Measurements from ENCODE around the gene DNASE2B. TPM values are rescaled to one million over a fixed set of nuclear protein-coding genes. Genes with fewer than 3 reads are reported as not detected.

The DNASE2B gene
- polyA plus RNA-seq, 1 donor (not counting 4 experiments of a cell fraction or from before 2014, with no cell fraction given) = not detected

DNA sequence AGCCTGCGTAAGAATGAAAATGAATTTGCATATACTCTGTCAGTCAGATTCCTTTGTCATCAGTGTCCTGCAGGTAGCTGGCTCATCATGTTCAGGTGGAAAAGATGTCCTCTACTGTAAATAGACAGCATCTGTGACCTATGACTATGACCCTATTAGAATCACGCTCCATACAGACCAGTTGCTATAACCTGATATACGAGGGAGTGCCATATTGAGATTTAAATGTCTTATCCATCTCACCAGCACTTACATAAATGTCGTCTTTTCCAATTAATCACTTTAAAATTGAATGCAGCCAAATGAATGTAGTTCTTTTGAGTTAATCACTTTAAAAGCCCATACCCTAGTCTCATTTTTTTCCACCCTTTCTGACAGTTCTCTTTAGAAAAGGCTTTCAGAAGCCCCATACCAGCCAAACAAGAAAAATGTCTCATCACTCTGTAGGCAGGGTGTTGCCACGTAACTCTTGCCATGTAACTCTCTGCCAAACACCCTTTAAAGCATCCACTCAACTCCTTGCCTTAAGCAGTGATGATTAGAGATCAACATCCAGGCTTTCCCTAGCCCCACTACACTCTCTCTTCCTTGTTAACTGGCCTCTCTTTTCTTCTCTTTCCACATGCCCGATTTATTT lies 26.3 kb downstream of the DNASE2B start:
- TF ChIP-seq, protein P1, sequence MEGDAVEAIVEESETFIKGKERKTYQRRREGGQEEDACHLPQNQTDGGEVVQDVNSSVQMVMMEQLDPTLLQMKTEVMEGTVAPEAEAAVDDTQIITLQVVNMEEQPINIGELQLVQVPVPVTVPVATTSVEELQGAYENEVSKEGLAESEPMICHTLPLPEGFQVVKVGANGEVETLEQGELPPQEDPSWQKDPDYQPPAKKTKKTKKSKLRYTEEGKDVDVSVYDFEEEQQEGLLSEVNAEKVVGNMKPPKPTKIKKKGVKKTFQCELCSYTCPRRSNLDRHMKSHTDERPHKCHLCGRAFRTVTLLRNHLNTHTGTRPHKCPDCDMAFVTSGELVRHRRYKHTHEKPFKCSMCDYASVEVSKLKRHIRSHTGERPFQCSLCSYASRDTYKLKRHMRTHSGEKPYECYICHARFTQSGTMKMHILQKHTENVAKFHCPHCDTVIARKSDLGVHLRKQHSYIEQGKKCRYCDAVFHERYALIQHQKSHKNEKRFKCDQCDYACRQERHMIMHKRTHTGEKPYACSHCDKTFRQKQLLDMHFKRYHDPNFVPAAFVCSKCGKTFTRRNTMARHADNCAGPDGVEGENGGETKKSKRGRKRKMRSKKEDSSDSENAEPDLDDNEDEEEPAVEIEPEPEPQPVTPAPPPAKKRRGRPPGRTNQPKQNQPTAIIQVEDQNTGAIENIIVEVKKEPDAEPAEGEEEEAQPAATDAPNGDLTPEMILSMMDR (optimal IDR thresholded peaks at IDR 0.05 in 1 of 3, IDR thresholded peaks at IDR 0.05 in 1 of 3, conservative IDR thresholded peaks at IDR 0.05 in 1 of 3; ENCODE audit: extremely low read depth in 1 of 3, insufficient read depth in 2 of 3, low read length in 3 of 3) = no peak
- no peak for TF ChIP-seq EZH2 (IDR thresholded peaks at IDR 0.05; ENCODE audit: low read length)
- Histone ChIP-seq H3K4me3 (ENCODE audit: control insufficient read depth in 2 of 3, extremely low read depth in 1 of 3, insufficient read depth in 2 of 3, low read depth in 1 of 3, low read length in 3 of 3) (no peak overlapping the region), H2AFZ (ENCODE audit: control insufficient read depth, low read length) (no peak overlapping the region), H3K4me2 (ENCODE audit: control insufficient read depth, extremely low read depth, insufficient read depth, low read depth, low read length) (no peak overlapping the region), H3K36me3 (ENCODE audit: control insufficient read depth in 2 of 2, extremely low read depth in 1 of 2, insufficient read depth in 2 of 2, low read length in 2 of 2) (no peaks in the 10 kb centered on the region), H3K27me3 (ENCODE audit: control insufficient read depth, extremely low read depth, insufficient read depth, low read length) (no peaks in the 10 kb centered on the region), H3K4me1 (ENCODE audit: control insufficient read depth, extremely low read depth, insufficient read depth, low read length) (peaks cover 10% of the 10 kb centered on the region), H3K27ac (ENCODE audit: control insufficient read depth, insufficient read depth, low read length) (no peak overlapping the region), H3K9me1 (ENCODE audit: control insufficient read depth, extremely low read depth, insufficient read depth, low read length) (no peaks in the 10 kb centered on the region), H3K9ac (ENCODE audit: control insufficient read depth, extremely low read depth, insufficient read depth, low read length) (no peak overlapping the region), H4K20me1 (ENCODE audit: control insufficient read depth, extremely low read depth, insufficient read depth, low read length) (no peaks in the 10 kb centered on the region), H3K9me3 (ENCODE audit: control insufficient read depth, low read depth, low read length) (no peaks in the 10 kb centered on the region), H3K79me2 (ENCODE audit: control insufficient read depth, insufficient read depth, low read length) (no peaks in the 10 kb centered on the region)
- dilution Hi-C loops (cut with MboI; ENCODE audit: extremely low pct_ligation_motif_present, low sequenced_read_pairs) = no loop called here
- DNase-seq (ENCODE audit: low read depth, low spot score) (no peak), FAIRE-seq (no peak)

DNA sequence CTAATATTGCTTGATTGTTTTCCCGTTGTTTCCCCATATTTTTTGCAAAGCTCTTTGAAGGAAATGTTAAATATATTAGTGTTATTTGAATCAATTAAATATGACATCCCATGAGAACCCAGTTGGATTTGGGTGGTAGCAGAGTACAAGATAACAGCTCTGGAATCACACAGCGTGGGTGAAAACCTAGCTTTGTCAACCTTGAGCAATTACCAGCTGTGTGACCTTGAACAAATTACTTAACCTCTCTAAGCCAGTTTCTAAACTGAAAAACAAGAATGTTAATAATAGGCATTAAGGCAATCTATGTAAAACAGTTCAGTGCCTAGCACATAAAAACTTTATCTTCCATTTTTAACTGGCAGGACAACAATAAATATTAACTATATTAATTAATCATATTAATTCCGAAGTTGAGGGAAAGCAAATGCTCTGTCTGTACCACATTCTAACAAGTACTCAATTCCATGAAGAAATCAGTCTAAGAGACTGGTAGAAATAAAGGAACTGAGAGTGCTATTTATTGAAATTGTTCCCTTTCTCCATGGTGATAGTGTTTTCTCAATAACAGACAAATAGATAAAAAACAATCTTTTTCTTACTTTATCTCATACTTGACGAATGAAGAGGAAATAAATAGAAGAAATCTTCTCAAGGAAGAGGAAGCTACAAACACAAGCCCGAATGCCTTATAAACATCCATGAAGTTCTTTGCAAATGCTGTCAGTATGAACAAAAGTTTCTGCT lies 27.0 kb downstream of the DNASE2B start:
- no peaks in the 10 kb centered on the region for H3K9me3 ChIP-seq (ENCODE audit: control insufficient read depth, low read depth, low read length)
- no peaks in the 10 kb centered on the region for H3K79me2 ChIP-seq (ENCODE audit: control insufficient read depth, insufficient read depth, low read length)
- H4K20me1 ChIP-seq (ENCODE audit: control insufficient read depth, extremely low read depth, insufficient read depth, low read length) = no peaks in the 10 kb centered on the region
- no peaks in the 10 kb centered on the region for H3K36me3 ChIP-seq (ENCODE audit: control insufficient read depth in 2 of 2, extremely low read depth in 1 of 2, insufficient read depth in 2 of 2, low read length in 2 of 2)
- H3K27ac ChIP-seq (ENCODE audit: control insufficient read depth, insufficient read depth, low read length) = no peak overlapping the region
- H2AFZ ChIP-seq (ENCODE audit: control insufficient read depth, low read length) = no peak overlapping the region
- H3K4me2 ChIP-seq (ENCODE audit: control insufficient read depth, extremely low read depth, insufficient read depth, low read depth, low read length) = no peak overlapping the region
- no peaks in the 10 kb centered on the region for H3K27me3 ChIP-seq (ENCODE audit: control insufficient read depth, extremely low read depth, insufficient read depth, low read length)
- H3K4me3 ChIP-seq (ENCODE audit: control insufficient read depth in 2 of 3, extremely low read depth in 1 of 3, insufficient read depth in 2 of 3, low read depth in 1 of 3, low read length in 3 of 3) = no peak overlapping the region
- no peak for TF ChIP-seq EZH2 (IDR thresholded peaks at IDR 0.05; ENCODE audit: low read length)
- TF ChIP-seq, protein P1 (optimal IDR thresholded peaks at IDR 0.05 in 1 of 3, IDR thresholded peaks at IDR 0.05 in 1 of 3, conservative IDR thresholded peaks at IDR 0.05 in 1 of 3; ENCODE audit: extremely low read depth in 1 of 3, insufficient read depth in 2 of 3, low read length in 3 of 3) = no peak
- no peak for DNase-seq (ENCODE audit: low read depth, low spot score)
- dilution Hi-C loops (cut with MboI; ENCODE audit: extremely low pct_ligation_motif_present, low sequenced_read_pairs) = no loop called here
- peaks cover 10% of the 10 kb centered on the region for H3K4me1 ChIP-seq (ENCODE audit: control insufficient read depth, extremely low read depth, insufficient read depth, low read length)
- no peak overlapping the region for H3K9ac ChIP-seq (ENCODE audit: control insufficient read depth, extremely low read depth, insufficient read depth, low read length)
- H3K9me1 ChIP-seq (ENCODE audit: control insufficient read depth, extremely low read depth, insufficient read depth, low read length) = no peaks in the 10 kb centered on the region
- no peak for FAIRE-seq
